H1 (cell line): ENCODE data around the gene RGS9. TPM values are rescaled to one million over a fixed set of nuclear protein-coding genes. Genes with fewer than 3 reads are reported as not detected.
"Not testable (repeated sequence)": the region's sequence is repeated elsewhere in the genome, so short reads cannot be mapped to it uniquely, and the experiment has no call there.

Experiments
- CTCF ChIA-PET: fragments of 300-600 bp; sonication (Branson Sonifier 250); formaldehyde crosslinking; loops from one replicate; lab custom pipeline; 2021; ENCODE audit not compliant: partially characterized antibody; lab: Charles Lee
- POLR2A ChIA-PET: fragments of 300-600 bp; sonication (Branson Sonifier 250); formaldehyde crosslinking; loops from one replicate; lab custom pipeline; 2021; ENCODE audit warnings: inconsistent platforms; ENCODE audit not compliant: partially characterized antibody; lab: Charles Lee
- DNase-seq, 2 experiments: peaks; one replicate each; pipeline versions ENCODE4 v3.0.0 to v3.0.0-alpha.2; 2010 to 2022; ENCODE audit warnings: low spot score in 2 of 2, low read depth in 1 of 2, mixed read lengths in 1 of 2
- FAIRE-seq: peaks from 2 replicates; lab custom pipeline; 2011; peaks lifted over from hg19 to GRCh38; lab: Jason Lieb, UNC
- H2AFZ ChIP-seq: 2 replicates; pipeline ENCODE4 v1.8.1; 2012; ENCODE audit warnings: low read length, inconsistent platforms
- H2AK5ac ChIP-seq: 2 replicates; pipeline ENCODE4 v1.6.1; 2013; ENCODE audit warnings: low read depth, low read length
- H2BK120ac ChIP-seq: replicated peaks from 2 replicates; pipeline ENCODE3; 2013; ENCODE audit warnings: low read depth, low read length, inconsistent platforms
- H2BK12ac ChIP-seq: 2 replicates; pipeline ENCODE4 v1.6.1; 2013; ENCODE audit warnings: low read depth, low read length
- H2BK15ac ChIP-seq: 2 replicates; pipeline ENCODE4 v1.6.1; 2013; ENCODE audit warnings: low read length
- H2BK20ac ChIP-seq: 2 replicates; pipeline ENCODE4 v1.6.1; 2013; ENCODE audit warnings: low read length
- H2BK5ac ChIP-seq: 2 replicates; pipeline ENCODE4 v1.6.1; 2013; ENCODE audit warnings: low read depth, low read length
- H3K14ac ChIP-seq: 2 replicates; pipeline ENCODE4 v1.6.1; 2013; ENCODE audit warnings: inconsistent platforms; ENCODE audit not compliant: insufficient read length
- H3K18ac ChIP-seq: 2 replicates; pipeline ENCODE4 v1.6.1; 2013; ENCODE audit warnings: low read length; ENCODE audit errors: extremely low read depth
- H3K23ac ChIP-seq: 2 replicates; pipeline ENCODE4 v1.6.1; 2013; ENCODE audit warnings: inconsistent platforms; ENCODE audit not compliant: insufficient read length
- H3K23me2 ChIP-seq: 2 replicates; pipeline ENCODE4 v1.6.1; 2013; ENCODE audit warnings: low read depth, low read length
- H3K27ac ChIP-seq: 2 replicates; pipeline ENCODE4 v1.6.1; 2011; ENCODE audit warnings: low read depth, low read length, inconsistent platforms
- H3K27me3 ChIP-seq, 4 experiments: replicated peaks in 1 of 4; 1 replicate in 1 of 4; 2 replicates in 3 of 4; pipeline versions ENCODE4 v1.6.1 to v1.8.1; 2011 to 2013; ENCODE audit warnings: low read length in 3 of 4, mild to moderate bottlenecking in 3 of 4, inconsistent platforms in 2 of 4, mixed read lengths in 2 of 4, moderate library complexity in 1 of 4; ENCODE audit not compliant: control insufficient read depth in 3 of 4, insufficient read depth in 3 of 4; ENCODE audit errors: extremely low read depth in 1 of 4
- H3K36me3 ChIP-seq, 4 experiments: 2 replicates each; pipeline versions ENCODE4 v1.6.1 to v1.8.1; 2011 to 2013; ENCODE audit warnings: mild to moderate bottlenecking in 4 of 4, low read length in 3 of 4, moderate library complexity in 2 of 4, control low read depth in 1 of 4, inconsistent platforms in 1 of 4; ENCODE audit not compliant: insufficient read depth in 4 of 4, control insufficient read depth in 2 of 4
- H3K4ac ChIP-seq: replicated peaks from 2 replicates; pipeline ENCODE3; 2013; ENCODE audit warnings: low read length, low read depth, mixed read lengths, inconsistent platforms; ENCODE audit not compliant: insufficient read length
- H3K4me1 ChIP-seq, 4 experiments: replicated peaks in 1 of 4; 1 replicate in 1 of 4; 2 replicates in 3 of 4; pipeline versions ENCODE4 v1.6.1 to v1.8.1; 2011 to 2013; ENCODE audit warnings: low read length in 3 of 4, inconsistent platforms in 2 of 4, mixed read lengths in 1 of 4; ENCODE audit not compliant: insufficient read depth in 4 of 4, control insufficient read depth in 3 of 4
- H3K4me2 ChIP-seq, 2 experiments: 2 replicates each; pipeline versions ENCODE4 v1.6.1 to v1.8.1; 2011 to 2013; ENCODE audit warnings: low read depth in 2 of 2, low read length in 2 of 2, control low read depth in 1 of 2, inconsistent platforms in 1 of 2, mild to moderate bottlenecking in 1 of 2; ENCODE audit not compliant: insufficient read depth in 1 of 2
- H3K4me3 ChIP-seq, 4 experiments: fragments of 200-600, 300-600 bp in 1 of 4; sonication (generic), shearing (Covaris generic), sonication (Bioruptor Twin) in 1 of 4; 2 replicates each; pipeline versions ENCODE4 v1.5.1 to v1.8.1; 2011 to 2016; ENCODE audit warnings: low read length in 4 of 4, low read depth in 3 of 4, control low read depth in 2 of 4, inconsistent platforms in 2 of 4, mild to moderate bottlenecking in 2 of 4, mixed read lengths in 1 of 4, moderate library complexity in 1 of 4; ENCODE audit not compliant: insufficient read depth in 2 of 4; ENCODE audit errors: extremely low read depth in 1 of 4
- H3K56ac ChIP-seq: replicated peaks from 2 replicates; pipeline ENCODE3; 2013; ENCODE audit warnings: low read depth, mild to moderate bottlenecking, mixed read lengths, low read length, inconsistent platforms; ENCODE audit not compliant: insufficient read length
- H3K79me1 ChIP-seq: 2 replicates; pipeline ENCODE4 v1.6.1; 2013; ENCODE audit warnings: low read depth, low read length, control low read depth
- H3K79me2 ChIP-seq, 2 experiments: 2 replicates each; pipeline versions ENCODE4 v1.6.1 to v1.8.1; 2012 to 2013; ENCODE audit warnings: low read length in 2 of 2, mild to moderate bottlenecking in 2 of 2, inconsistent platforms in 1 of 2; ENCODE audit not compliant: insufficient read depth in 2 of 2, control insufficient read depth in 1 of 2
- H3K9ac ChIP-seq, 4 experiments: replicated peaks in 1 of 4; 1 replicate in 1 of 4; 2 replicates in 3 of 4; pipeline versions ENCODE4 v1.6.1 to v1.8.1; 2011 to 2013; ENCODE audit warnings: low read depth in 3 of 4, low read length in 3 of 4, control low read depth in 2 of 4, mild to moderate bottlenecking in 2 of 4, moderate library complexity in 2 of 4, inconsistent platforms in 1 of 4; ENCODE audit errors: extremely low read depth in 1 of 4
- H3K9me3 ChIP-seq, 2 experiments: 2 replicates each; pipeline versions ENCODE4 v1.6.1 to v1.8.1; 2012 to 2013; ENCODE audit warnings: mild to moderate bottlenecking in 2 of 2, moderate library complexity in 2 of 2, control low read depth in 1 of 2, inconsistent platforms in 1 of 2, low read depth in 1 of 2, low read length in 1 of 2, mixed read lengths in 1 of 2; ENCODE audit not compliant: insufficient read depth in 2 of 2
- H4K20me1 ChIP-seq, 2 experiments: replicated peaks in 1 of 2; 2 replicates each; pipeline versions ENCODE3 to v1.8.1; 2011 to 2013; ENCODE audit warnings: inconsistent platforms in 2 of 2, low read length in 2 of 2, mild to moderate bottlenecking in 1 of 2; ENCODE audit not compliant: insufficient read depth in 2 of 2, control insufficient read depth in 1 of 2
- H4K5ac ChIP-seq: 2 replicates; pipeline ENCODE4 v1.6.1; 2013; ENCODE audit warnings: low read length, low read depth, mixed read lengths, inconsistent platforms; ENCODE audit not compliant: insufficient read length
- H4K8ac ChIP-seq: 2 replicates; pipeline ENCODE4 v1.8.0; 2013; ENCODE audit warnings: mild to moderate bottlenecking, moderate library complexity, low read length, inconsistent platforms; ENCODE audit not compliant: insufficient read depth; ENCODE audit errors: extremely low read depth
- H4K91ac ChIP-seq: replicated peaks from 2 replicates; pipeline ENCODE3; 2013; ENCODE audit warnings: low read length, mixed read lengths, inconsistent platforms; ENCODE audit not compliant: insufficient read length
- WGBS, 2 experiments: shearing (Covaris generic) in 1 of 2; methylation state at CpG; one replicate each; pipeline versions ENCODE4 v1.1.6 to v1.1.7; 2013 to 2015; ENCODE audit warnings: low lambda C conversion rate in 2 of 2, mixed read lengths in 2 of 2, inconsistent platforms in 1 of 2, low coverage in 1 of 2, missing lambda C conversion rate in 1 of 2; ENCODE audit not compliant: insufficient replicate concordance in 2 of 2, insufficient coverage in 1 of 2, insufficient read length in 1 of 2; ENCODE audit errors: extremely low coverage in 1 of 2, missing lambda C conversion rate in 1 of 2; 5-methylcytosine and 5-hydroxymethylcytosine counted together
- polyA plus RNA-seq, 7 experiments: library from polyadenylated mRNA; depleted of rRNA in 3 of 7; stranded (reverse) in 5 of 7; unstranded in 2 of 7; fragments of >200 nt in 5 of 7; fragments of 200-250 nt in 2 of 7; gene quantifications; 1 replicate in 5 of 7; 2 replicates in 1 of 7; 4 replicates in 1 of 7; pipeline versions ENCODE4 v1.2.1 to v1.2.3, GENCODE V29; 2011 to 2013; ENCODE audit warnings: missing spikeins in 2 of 7, mixed read lengths in 2 of 7
- total RNA-seq: library from RNA; stranded (reverse); fragmentation: NEBNext Ultra II Directional; extraction: Animal tissue kit (Norgen Biotek cat#: 25700); gene quantifications from 2 replicates; pipeline ENCODE4 v1.2.1, GENCODE V29; 2021

The RGS9 gene
- total and polyA plus RNA-seq, 2 of the 8 experiments (the other 6 are each of a cell fraction or from before 2014, with no cell fraction given): 8.9 to 20.5 TPM

GRCh38 chr17:65207448-65207847 lies 70.3 kb downstream of the RGS9 start:
- H3K79me2 ChIP-seq, FAIRE-seq, H2BK20ac ChIP-seq, H2BK5ac ChIP-seq, H3K27ac ChIP-seq, DNase-seq, H3K9me3 ChIP-seq, H3K56ac ChIP-seq, H4K20me1 ChIP-seq, H3K36me3 ChIP-seq, H2BK12ac ChIP-seq, H2AFZ ChIP-seq, H2AK5ac ChIP-seq, H3K23ac ChIP-seq, H3K4me1 ChIP-seq, H3K4me2 ChIP-seq, H4K91ac ChIP-seq, H3K4ac ChIP-seq, H4K8ac ChIP-seq, H3K18ac ChIP-seq, H2BK120ac ChIP-seq, H3K79me1 ChIP-seq, H3K27me3 ChIP-seq, H3K9ac ChIP-seq, H3K4me3 ChIP-seq, H3K23me2 ChIP-seq, H4K5ac ChIP-seq, POLR2A ChIA-PET, H3K14ac ChIP-seq, H2BK15ac ChIP-seq: not testable (repeated sequence)
- CTCF ChIA-PET: interaction anchor here (1.7 kb wide), 1 partner anchor 10 kb away, joined by 7 read pairs; no protein-coding TSS in a partner anchor
- 87% methylated on average over 1 of the region's 1 CpG; no CpG with 5 or more reads in 1 of the 2 experiments for WGBS, 2 experiments
